HCT116 (cell line): ENCODE data around the gene WEE1. TPM values are rescaled to one million over a fixed set of nuclear protein-coding genes. Genes with fewer than 3 reads are reported as not detected.

ENCODE experiments used
- ATAC-seq: fragments of 200-7000 bp; cut with Tn5 transposase; 2 replicates; pipeline ENCODE4 v1.9.1; 2020; ENCODE audit warnings: mild to moderate bottlenecking, moderate library complexity
- BruUV-seq: library from RNA; stranded (reverse); fragments of 400-500 nt; replicated peaks from 2 replicates; lab custom pipeline; 2021; lab: Mats Ljungman, UMichigan
- CTCF ChIA-PET: fragments of 300-600 bp; sonication (Branson Sonifier 250); formaldehyde crosslinking; loops from one replicate; lab custom pipeline; 2021; ENCODE audit warnings: antibody characterized with exemption; lab: Charles Lee
- POLR2A ChIA-PET: fragments of 300-600, 350-600 bp; sonication (Branson Sonifier 250); formaldehyde crosslinking; loops from one replicate; lab custom pipeline; 2021; ENCODE audit warnings: antibody characterized with exemption; lab: Charles Lee
- RAD21 ChIA-PET, 2 experiments: fragments of 300-600 bp; sonication (Branson Sonifier 250); formaldehyde crosslinking; loops; one replicate each; lab custom pipeline; 2023; ENCODE audit warnings: low total read pairs in 2 of 2; ENCODE audit not compliant: uncharacterized antibody in 2 of 2, unreplicated experiment in 2 of 2, low non-redundant PET in 1 of 2; lab: Charles Lee
- DNase-seq: peaks from one replicate; pipeline ENCODE4 v3.0.0-alpha.2; 2010; ENCODE audit warnings: low read depth, low spot score
- H2AFZ ChIP-seq: fragments of 200-600 bp; shearing (Covaris generic), sonication (generic); 2 replicates; pipeline ENCODE4 v1.6.1; 2017; ENCODE audit warnings: low read depth, mixed run types, mixed read lengths, antibody characterized with exemption, low read length; ENCODE audit not compliant: poor library complexity, severe bottlenecking
- H3K27ac ChIP-seq: 2 replicates; pipeline ENCODE4 v1.5.1; 2012; ENCODE audit warnings: low read depth, low read length
- H3K27me3 ChIP-seq: fragments of 200-600 bp; sonication (generic); 2 replicates; pipeline ENCODE4 v1.6.1; 2016; ENCODE audit warnings: mixed run types, low read length, mixed read lengths; ENCODE audit not compliant: insufficient read depth
- H3K36me3 ChIP-seq, 2 experiments: fragments of 200-500 bp in 1 of 2; fragments of 200-600 bp in 1 of 2; sonication (Bioruptor generic) in 1 of 2; sonication (generic) in 1 of 2; 2 replicates each; pipeline versions ENCODE4 v1.5.1 to v1.6.1; 2014 to 2016; ENCODE audit warnings: low read length in 2 of 2, inconsistent platforms in 1 of 2, mixed read lengths in 1 of 2, mixed run types in 1 of 2; ENCODE audit not compliant: insufficient read depth in 2 of 2, control insufficient read depth in 1 of 2
- H3K4me1 ChIP-seq, 2 experiments: fragments of 200-600 bp in 1 of 2; sonication (generic) in 1 of 2; 2 replicates each; pipeline versions ENCODE4 v1.5.1 to v1.6.1; 2012 to 2017; ENCODE audit warnings: low read length in 2 of 2, inconsistent platforms in 1 of 2, mild to moderate bottlenecking in 1 of 2, mixed read lengths in 1 of 2, mixed run types in 1 of 2, moderate library complexity in 1 of 2; ENCODE audit not compliant: insufficient read depth in 2 of 2, control insufficient read depth in 1 of 2
- H3K4me2 ChIP-seq: fragments of 200-600 bp; sonication (generic); 2 replicates; pipeline ENCODE4 v1.6.1; 2017; ENCODE audit warnings: mixed run types, low read length, mixed read lengths
- H3K4me3 ChIP-seq, 2 experiments: fragments of 200-600 bp in 1 of 2; sonication (generic) in 1 of 2; replicated peaks in 1 of 2; 2 replicates each; pipeline ENCODE4 v1.5.1; 2011 to 2016; ENCODE audit warnings: low read length in 2 of 2, control low read depth in 1 of 2, low read depth in 1 of 2, mild to moderate bottlenecking in 1 of 2, mixed read lengths in 1 of 2, mixed run types in 1 of 2
- H3K79me2 ChIP-seq: fragments of 200-600 bp; sonication (generic); 2 replicates; pipeline ENCODE4 v1.6.1; 2017; ENCODE audit warnings: mild to moderate bottlenecking, mixed run types, low read length, moderate library complexity, mixed read lengths; ENCODE audit not compliant: insufficient read depth
- H3K9ac ChIP-seq: fragments of 200-600 bp; sonication (generic); 2 replicates; pipeline ENCODE4 v1.6.1; 2016; ENCODE audit warnings: low read length, mixed read lengths
- H3K9me2 ChIP-seq: fragments of 200-600 bp; sonication (generic), shearing (Covaris generic); 2 replicates; pipeline ENCODE4 v1.6.1; 2017; ENCODE audit warnings: mixed run types, mild to moderate bottlenecking, moderate library complexity; ENCODE audit not compliant: insufficient read depth
- H3K9me3 ChIP-seq, 2 experiments: fragments of 200-500 bp in 1 of 2; fragments of 200-600 bp in 1 of 2; sonication (Bioruptor generic) in 1 of 2; sonication (generic) in 1 of 2; 2 replicates each; pipeline ENCODE4 v1.6.1; 2014 to 2017; ENCODE audit warnings: low read length in 2 of 2, mixed read lengths in 2 of 2, inconsistent platforms in 1 of 2, low read depth in 1 of 2, mild to moderate bottlenecking in 1 of 2, mixed run types in 1 of 2, moderate library complexity in 1 of 2; ENCODE audit not compliant: control insufficient read depth in 1 of 2, insufficient read depth in 1 of 2
- H4K20me1 ChIP-seq: fragments of 200-600 bp; sonication (generic), shearing (Covaris generic); 2 replicates; pipeline ENCODE4 v1.6.1; 2017; ENCODE audit warnings: mixed run types, mild to moderate bottlenecking, moderate library complexity; ENCODE audit not compliant: insufficient read depth
- CBX3 ChIP-seq: IDR thresholded peaks from 2 replicates; pipeline ENCODE4 v1.6.1; 2012; ENCODE audit warnings: low read depth
- CTCF ChIP-seq, 3 experiments: fragments of 200-600 bp in 1 of 3; sonication (generic) in 1 of 3; IDR thresholded peaks in 2 of 3; conservative IDR thresholded peaks in 1 of 3; 2 replicates each; pipeline ENCODE4 v1.5.1; 2012 to 2017; ENCODE audit warnings: low read depth in 2 of 3, low read length in 2 of 3, antibody characterized with exemption in 1 of 3, borderline replicate concordance in 1 of 3, control low read depth in 1 of 3, mild to moderate bottlenecking in 1 of 3, mixed read lengths in 1 of 3, mixed run types in 1 of 3, moderate library complexity in 1 of 3; ENCODE audit not compliant: insufficient read depth in 1 of 3
- EZH2phosphoT487 ChIP-seq: fragments of 200-600 bp; IDR thresholded peaks from 2 replicates; pipeline ENCODE4 v1.6.1; 2018; ENCODE audit warnings: antibody characterized with exemption, borderline replicate concordance
- FOSL1 ChIP-seq: IDR thresholded peaks from 2 replicates; pipeline ENCODE4 v1.6.1; 2012; ENCODE audit warnings: low read depth
- MAX ChIP-seq: IDR thresholded peaks from 2 replicates; pipeline ENCODE4 v1.6.1; 2012
- POLR2A ChIP-seq: IDR thresholded peaks from 2 replicates; pipeline ENCODE4 v1.7.0; 2011; ENCODE audit warnings: borderline replicate concordance; ENCODE audit not compliant: insufficient read depth, insufficient read length; ENCODE audit errors: extremely low read depth
- TCF7L2 ChIP-seq: IDR thresholded peaks from 2 replicates; pipeline ENCODE4 v1.7.0; 2011; ENCODE audit warnings: borderline replicate concordance, inconsistent platforms; ENCODE audit not compliant: insufficient read depth, insufficient read length; ENCODE audit errors: extremely low read depth
- YY1 ChIP-seq: IDR thresholded peaks from 2 replicates; pipeline ENCODE4 v1.6.1; 2011; ENCODE audit warnings: low read length, low read depth, moderate library complexity, mild to moderate bottlenecking; ENCODE audit not compliant: insufficient replicate concordance; ENCODE audit errors: extremely low read depth
- ZFX ChIP-seq: fragments of 450-650 bp; IDR thresholded peaks from 2 replicates; pipeline ENCODE4 v1.6.1; 2017
- ZNF274 ChIP-seq: fragments of 200-500 bp; sonication (Bioruptor generic); IDR thresholded peaks from 2 replicates; pipeline ENCODE4 v1.6.1; 2014; ENCODE audit warnings: mild to moderate bottlenecking, low read depth, low read length, inconsistent platforms
- intact Hi-C: fragments of 100-400 bp; cut with micrococcal nuclease; formaldehyde crosslinking; loops from 2 replicates; pipeline ENCODE4 v1.10.0; 2022
- total RNA-seq: library from RNA; stranded (reverse); gene quantifications from one replicate; pipeline ENCODE4 v1.2.1, GENCODE V29; 2021; ENCODE audit not compliant: unreplicated experiment

The WEE1 gene
- total RNA-seq, 1 experiment from 2014 or later: 50.8 TPM

- H3K4me2 ChIP-seq: no peak overlapping the region
- ChIA-PET POLR2A (no interaction called here), RAD21 (interaction anchor here in 1 of 2 experiments (0.7 kb wide), 1 partner anchor 144 kb away, joined by 3 read pairs; no protein-coding TSS in a partner anchor), CTCF (no interaction called here)
- H3K27ac ChIP-seq: no peak overlapping the region
- H3K27me3 ChIP-seq: no peaks in the 10 kb centered on the region
- no peak for TF ChIP-seq POLR2A
- no peak for TF ChIP-seq EZH2phosphoT487
- TF ChIP-seq CTCF (IDR thresholded peaks at IDR 0.05 in 2 of 3, conservative IDR thresholded peaks at IDR 0.05 in 1 of 3; ENCODE audit: borderline replicate concordance in 1 of 3, insufficient read depth in 1 of 3, low read depth in 2 of 3, low read length in 2 of 3): no peak
- no peak for TF ChIP-seq TCF7L2
- TF ChIP-seq YY1: no peak
- no peak for TF ChIP-seq MAX
- no peak for TF ChIP-seq ZFX
- no peak for TF ChIP-seq ZNF274
- TF ChIP-seq FOSL1: no peak
- TF ChIP-seq CBX3: no peak
- intact Hi-C loops: no loop called here
- H3K9me2 ChIP-seq: no peaks in the 10 kb centered on the region
- H3K4me3 ChIP-seq: no peak overlapping the region
- H3K4me1 ChIP-seq: peaks cover 17 to 39% of the 10 kb centered on the region in 2 experiments
- no TSS peak for BruUV-seq
- H3K36me3 ChIP-seq: no peaks in the 10 kb centered on the region
- ATAC-seq (no peak), DNase-seq (no peak)
- H3K9ac ChIP-seq: no peak overlapping the region
- H2AFZ ChIP-seq: no peak overlapping the region
- no peaks in the 10 kb centered on the region for H4K20me1 ChIP-seq
- H3K79me2 ChIP-seq: no peaks in the 10 kb centered on the region
- no peaks in the 10 kb centered on the region for H3K9me3 ChIP-seq
Measured at GRCh38 chr11:9604134-9604533, 30.7 kb downstream of the WEE1 start.
